ENCODE results near the gene PWWP2B.
"Not testable (repeated sequence)": the region's sequence is repeated elsewhere in the genome, so short reads cannot be mapped to it uniquely, and the experiment has no call there.

Gene PWWP2B

DNA sequence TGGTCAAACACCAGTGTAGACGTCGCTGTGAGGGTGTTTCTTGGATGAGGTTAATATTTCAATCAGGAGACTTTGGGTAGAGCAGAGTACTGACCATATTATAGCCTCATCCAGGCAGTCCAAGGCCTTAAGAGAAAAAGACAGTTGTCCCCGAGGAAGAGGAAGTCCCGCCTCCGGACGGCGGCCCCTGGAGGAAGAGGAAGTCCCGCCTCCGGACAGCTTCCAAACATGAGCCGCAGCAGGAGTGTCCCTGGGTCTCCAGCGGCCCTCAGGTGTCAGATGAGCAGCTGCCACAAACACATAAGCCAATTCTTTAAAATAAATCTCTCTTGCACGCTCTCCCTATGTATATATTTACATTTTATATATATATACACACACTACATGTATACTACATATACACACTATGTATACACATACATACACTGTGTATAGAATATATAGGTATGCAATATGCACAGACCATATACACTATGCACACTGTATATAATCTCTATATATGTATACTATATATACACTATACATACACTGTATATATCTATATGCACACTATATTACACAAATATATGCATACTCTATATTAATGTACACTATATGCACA is 37.5 kb downstream of the PWWP2B start:
- no peak for DNase-seq (ENCODE audit: low read depth)

- not testable (repeated sequence) for DNase-seq (ENCODE audit: low read depth)
These were observed 38.3 kb downstream of the PWWP2B start for GRCh38 chr10:132435320-132435719.

DNA sequence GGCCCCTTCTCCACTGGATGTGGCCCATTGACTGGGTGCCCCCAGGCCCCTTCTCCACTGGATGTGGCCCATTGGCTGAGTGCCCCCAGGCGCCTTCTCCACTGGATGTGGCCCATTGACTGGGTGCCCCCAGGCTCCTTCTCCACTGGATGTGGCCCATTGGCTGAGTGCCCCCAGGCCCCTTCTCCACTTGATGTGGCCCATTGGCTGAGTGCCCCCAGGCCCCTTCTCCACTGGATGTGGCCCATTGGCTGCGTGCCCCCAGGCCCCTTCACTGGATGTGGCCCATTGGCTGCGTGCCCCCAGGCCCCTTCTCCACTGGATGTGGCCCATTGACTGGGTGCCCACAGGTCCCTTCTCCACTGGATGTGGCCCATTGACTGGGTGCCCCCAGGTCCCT is 39.1 kb downstream of the PWWP2B start:
- DNase-seq (ENCODE audit: low read depth): not testable (repeated sequence)

DNA sequence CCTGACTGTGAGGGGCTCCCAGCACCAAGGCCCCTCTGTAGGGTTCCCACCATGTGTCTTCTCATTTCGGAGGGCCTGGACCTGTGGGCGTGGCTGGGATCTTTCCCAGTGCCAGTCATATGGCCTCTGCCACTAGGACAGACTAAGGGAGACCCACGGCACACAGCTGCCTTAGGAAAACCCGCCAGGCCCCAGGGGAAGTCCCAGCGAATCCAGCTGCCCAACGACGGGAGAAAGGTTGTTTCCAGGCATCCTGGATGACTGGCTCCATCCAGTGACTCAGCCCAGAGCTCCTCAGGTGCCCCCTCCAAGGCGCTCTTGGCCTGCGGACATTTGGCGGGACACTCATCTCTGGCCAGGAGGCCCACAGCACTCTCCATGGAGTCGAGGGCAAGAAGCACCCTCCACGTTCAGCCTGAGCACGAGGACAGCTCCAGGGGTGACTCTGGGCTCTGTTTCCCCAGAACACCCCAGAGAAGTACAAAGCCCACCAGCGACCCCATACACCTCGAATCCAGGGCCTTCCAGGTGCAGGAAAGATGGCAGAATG is 39.9 kb downstream of the PWWP2B start:
- DNase-seq (ENCODE audit: low read depth): no peak

GRCh38 chr10:132437541-132437950 is 40.5 kb downstream of the PWWP2B start:
- no peak for DNase-seq (ENCODE audit: low read depth)

DNA sequence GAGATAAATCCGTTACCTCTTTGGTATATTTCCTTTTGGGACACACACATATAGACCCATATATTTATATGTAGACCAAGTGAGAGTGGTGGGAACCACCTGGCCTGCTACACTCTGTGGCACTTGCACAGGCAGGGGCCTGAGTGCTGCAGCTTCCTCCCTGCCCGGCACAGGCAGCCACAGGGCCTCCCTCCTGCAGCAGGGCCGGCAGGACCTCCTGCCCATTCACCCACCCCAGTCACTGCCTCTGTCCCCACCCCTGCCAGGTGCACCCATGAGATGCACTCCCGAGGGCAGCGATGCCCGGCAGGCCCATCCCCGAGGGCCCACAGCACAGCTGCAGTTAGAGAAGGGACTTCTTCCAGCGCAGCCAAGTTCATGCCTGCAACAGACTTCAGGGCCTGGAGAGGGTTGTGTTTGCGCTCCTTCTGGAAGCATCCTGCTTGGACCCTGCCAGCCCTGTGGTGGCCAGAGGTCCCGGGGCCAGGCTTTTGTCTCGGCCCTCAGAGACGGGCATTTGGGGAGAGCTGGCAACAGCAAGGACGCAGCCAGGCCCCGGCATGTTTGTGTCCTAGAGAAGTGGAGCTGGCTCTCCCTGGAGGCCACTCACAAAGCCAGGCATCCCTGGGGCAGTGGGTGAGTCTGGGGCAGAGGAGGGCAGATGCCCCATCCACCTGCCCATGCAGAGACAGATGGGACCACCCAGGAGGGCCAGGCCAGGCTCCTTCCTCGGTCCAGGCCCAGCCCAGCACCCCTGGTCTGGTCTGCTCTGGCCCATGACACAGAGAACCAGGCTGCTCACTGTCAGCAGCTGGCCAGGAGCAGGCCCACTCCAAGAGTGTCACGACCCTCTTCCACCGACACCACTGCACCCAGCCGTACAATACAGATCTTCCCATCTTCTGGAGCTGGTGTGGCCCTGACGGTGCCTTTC is 41.4 kb downstream of the PWWP2B start:
- DNase-seq (ENCODE audit: low read depth): no peak

DNA sequence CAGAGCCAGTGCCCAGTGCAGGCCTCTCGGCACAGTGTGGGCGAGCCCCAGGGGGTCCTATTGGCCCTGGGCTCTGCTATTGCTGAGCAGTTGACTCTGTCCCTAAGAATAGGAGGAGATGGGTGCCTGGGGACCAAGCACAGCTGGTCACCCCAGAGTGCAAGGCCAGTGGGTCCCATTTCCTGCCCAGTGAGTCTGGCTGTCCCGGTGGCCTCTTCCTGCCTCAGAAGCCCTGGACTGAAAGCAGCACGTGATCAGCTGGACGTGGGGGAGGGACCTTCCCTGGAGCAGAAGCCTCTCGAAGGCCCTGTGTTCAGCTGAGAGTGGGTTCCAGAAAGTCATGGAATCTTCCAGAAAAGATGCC is 42.0 kb downstream of the PWWP2B start:
- no peak for DNase-seq (ENCODE audit: low read depth)

- no peak for DNase-seq (ENCODE audit: low read depth)
These were observed 42.6 kb downstream of the PWWP2B start for GRCh38 chr10:132439424-132440163.

- no peak for DNase-seq (ENCODE audit: low read depth)
These were observed 44.0 kb downstream of the PWWP2B start for GRCh38 chr10:132440791-132441565.

GRCh38 chr10:132441818-132442524 is 45.0 kb downstream of the PWWP2B start:
- DNase-seq (ENCODE audit: low read depth): no peak

DNA sequence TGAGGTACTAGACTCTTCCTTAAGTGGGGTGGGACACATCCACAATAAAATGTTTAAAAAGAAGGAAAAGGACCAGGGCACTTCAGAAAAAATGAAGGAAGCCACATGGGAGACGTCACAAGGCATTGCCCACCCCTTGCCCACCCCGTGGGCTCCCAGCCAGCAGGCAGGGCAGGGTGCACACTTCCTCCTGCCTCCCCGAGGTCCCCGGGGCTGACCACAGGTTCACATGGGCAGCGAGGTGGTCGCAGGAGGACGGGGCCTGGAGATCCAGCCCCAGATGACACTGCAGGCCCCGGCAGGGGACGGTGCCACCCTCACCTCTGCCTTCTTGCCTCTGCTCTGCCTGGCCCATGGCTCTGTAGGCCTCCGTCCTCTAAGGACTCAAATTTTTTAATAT is 45.6 kb downstream of the PWWP2B start:
- DNase-seq (ENCODE audit: low read depth): no peak

GRCh38 chr10:132443605-132443982 is 46.6 kb downstream of the PWWP2B start:
- no peak for DNase-seq (ENCODE audit: low read depth)

- no peak for DNase-seq (ENCODE audit: low read depth)
These were observed 47.2 kb downstream of the PWWP2B start for GRCh38 chr10:132443983-132444876.

- no peak for DNase-seq (ENCODE audit: low read depth)
These were observed 47.9 kb downstream of the PWWP2B start for GRCh38 chr10:132444877-132445351.

- DNase-seq (ENCODE audit: low read depth): no peak
These were observed 48.7 kb downstream of the PWWP2B start for GRCh38 chr10:132445516-132446194.

DNA sequence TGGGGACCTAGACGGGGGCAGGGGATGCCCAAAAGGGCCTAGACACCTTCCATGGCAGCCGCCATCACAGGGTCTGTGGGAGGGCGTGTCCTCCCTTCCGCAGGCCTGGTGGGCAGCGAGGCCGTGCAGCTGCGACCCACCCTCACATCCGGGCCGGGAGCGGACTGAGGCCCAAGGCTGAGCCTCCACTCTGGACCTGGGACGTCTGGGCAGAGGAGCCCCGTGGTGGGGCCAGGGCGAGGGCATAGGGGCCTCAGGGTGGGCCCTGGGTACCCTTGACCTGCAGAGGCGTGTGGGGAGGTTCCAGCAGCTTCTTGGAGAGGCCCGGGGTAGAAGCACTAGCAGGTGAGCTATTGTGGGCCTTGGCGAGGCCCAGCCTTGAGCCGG is 49.2 kb downstream of the PWWP2B start:
- no peak for DNase-seq (ENCODE audit: low read depth)

DNA sequence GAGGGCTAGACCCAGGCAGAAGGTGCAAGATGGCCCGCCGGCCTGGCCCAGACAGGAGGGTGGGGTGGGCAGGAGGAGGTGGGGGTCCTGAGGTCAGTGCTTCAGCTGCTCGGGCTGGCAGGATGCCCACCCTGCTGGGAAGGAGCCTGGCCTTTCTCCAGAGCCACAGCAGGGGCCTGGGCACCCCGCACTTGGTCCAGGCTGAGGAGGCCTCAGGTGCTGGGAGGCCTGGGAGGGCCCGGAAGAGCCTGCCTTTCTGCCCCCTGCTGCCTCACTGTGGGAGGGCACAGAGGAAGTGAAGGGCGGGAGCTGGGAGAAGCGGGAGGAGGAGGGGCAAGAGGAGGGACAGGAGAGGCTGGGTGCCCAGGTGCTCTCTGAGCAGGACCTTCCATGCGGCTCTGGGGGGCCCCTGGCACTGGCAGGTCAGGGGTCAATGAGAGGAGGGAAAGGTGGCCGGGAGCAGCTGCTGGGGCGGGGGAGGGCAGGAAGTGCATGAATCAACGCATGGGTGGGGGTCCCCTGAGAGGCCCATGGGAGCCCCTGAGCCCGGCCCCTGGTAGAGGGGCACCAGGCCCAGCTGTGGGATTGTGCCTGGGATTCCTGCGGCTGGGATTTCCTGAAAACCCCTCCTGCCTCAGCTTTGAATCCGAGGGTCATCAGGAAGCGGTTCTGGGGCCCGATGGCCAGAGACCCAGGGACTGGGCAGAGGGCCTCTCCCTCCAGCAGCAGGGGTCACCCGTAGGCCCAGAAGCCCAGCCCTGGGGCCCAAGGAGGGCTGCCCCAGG is 49.9 kb downstream of the PWWP2B start:
- no peak for DNase-seq (ENCODE audit: low read depth)

DNA sequence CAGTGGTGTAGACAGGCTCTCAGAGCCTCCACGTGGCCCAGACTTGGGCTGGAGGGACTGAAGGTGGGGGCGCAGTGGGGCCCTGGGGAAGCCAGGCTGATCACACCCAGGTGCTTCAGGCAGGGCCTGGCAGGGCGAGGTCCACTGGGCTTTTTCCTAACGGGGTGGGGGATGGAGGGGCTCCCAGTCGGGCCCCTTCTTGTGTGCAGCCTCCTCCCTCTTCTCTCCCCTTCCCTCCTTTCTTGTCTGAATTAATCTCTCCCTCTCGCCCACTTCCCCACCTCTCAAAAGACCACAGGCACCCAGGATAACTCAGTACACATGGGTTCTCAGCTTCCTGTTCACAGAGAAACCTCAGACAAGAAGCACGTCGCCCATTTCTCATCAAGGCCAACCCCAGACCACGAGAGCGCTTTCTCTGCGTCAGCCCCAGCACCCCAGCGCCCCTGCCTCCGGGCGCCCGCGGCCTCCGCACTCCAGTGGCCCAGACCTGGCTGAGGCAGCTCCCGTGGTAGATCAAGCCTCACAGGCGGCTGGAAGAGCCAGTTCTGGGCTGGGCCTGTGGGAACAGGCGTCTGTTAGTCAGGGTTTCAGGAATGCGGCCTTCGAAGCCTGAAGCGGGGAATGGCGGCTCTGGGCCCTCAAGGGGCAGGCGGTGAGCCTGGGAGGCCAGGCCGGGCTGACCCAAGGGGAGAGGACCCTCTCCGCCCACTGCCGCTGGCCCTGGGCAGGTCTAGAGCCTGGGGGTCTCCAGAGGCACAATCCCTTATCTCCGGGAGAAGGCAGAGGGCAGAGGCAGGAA is 50.6 kb downstream of the PWWP2B start:
- peak; percentile 43 for DNase-seq (ENCODE audit: low read depth)
